Iris pigment epithelial cell (primary cell): ENCODE measurements around the gene MYH9.
"Not testable (repeated sequence)": the region's sequence is repeated elsewhere in the genome, so short reads cannot be mapped to it uniquely, and the experiment has no call there.

Experiments
- DNase-seq: peaks from one replicate; pipeline ENCODE4 v3.0.0-alpha.2; 2011; ENCODE audit warnings: low read depth

Gene MYH9

GRCh38 chr22:36413022-36413775 lies 25.4 kb upstream of the MYH9 start:
- DNase-seq: no peak

- no peak for DNase-seq
Measured at GRCh38 chr22:36411589-36412258, 24.0 kb upstream of the MYH9 start.

GRCh38 chr22:36409911-36410756 lies 22.4 kb upstream of the MYH9 start:
- peak; percentile 72 for DNase-seq

DNA sequence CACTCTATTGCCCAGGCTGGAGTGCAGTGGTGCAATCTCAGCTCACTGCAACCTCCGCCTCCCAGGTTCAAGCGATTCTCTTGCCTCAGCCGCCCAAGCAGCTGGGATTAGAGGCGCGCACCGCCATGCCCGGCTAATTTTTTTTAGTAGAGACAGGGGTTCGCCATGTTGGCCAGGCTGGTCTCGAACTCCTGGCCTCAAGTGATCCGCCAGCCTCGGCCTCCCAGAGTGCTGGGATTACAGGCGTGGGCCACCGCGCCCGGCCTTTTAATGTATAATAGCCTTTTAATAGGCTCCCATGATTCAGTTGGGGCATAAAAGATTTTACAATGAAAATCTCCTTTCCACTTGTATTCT lies 21.8 kb upstream of the MYH9 start:
- DNase-seq: not testable (repeated sequence)

DNA sequence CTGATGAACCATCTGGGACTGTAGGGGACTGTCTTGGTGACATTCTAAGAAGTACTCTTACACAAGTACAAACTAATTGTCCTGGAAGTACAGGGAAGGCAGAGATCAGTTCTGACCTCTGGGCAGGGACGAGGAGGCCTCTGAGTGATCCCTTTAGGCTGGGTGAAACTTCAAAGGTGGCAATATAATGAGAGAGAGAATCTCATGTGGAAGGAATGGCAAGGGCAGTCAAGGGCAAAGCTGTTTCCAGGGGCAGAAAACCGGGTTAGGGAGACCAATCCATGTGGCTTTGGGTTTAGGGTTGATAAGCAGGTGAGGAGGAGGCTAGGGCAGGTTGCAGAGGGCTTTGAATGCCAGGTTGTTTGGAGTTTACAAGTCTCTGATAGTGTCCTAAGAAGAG lies 21.3 kb upstream of the MYH9 start:
- DNase-seq: no peak

- DNase-seq: no peak
Measured at GRCh38 chr22:36406721-36407120, 19.0 kb upstream of the MYH9 start.

DNA sequence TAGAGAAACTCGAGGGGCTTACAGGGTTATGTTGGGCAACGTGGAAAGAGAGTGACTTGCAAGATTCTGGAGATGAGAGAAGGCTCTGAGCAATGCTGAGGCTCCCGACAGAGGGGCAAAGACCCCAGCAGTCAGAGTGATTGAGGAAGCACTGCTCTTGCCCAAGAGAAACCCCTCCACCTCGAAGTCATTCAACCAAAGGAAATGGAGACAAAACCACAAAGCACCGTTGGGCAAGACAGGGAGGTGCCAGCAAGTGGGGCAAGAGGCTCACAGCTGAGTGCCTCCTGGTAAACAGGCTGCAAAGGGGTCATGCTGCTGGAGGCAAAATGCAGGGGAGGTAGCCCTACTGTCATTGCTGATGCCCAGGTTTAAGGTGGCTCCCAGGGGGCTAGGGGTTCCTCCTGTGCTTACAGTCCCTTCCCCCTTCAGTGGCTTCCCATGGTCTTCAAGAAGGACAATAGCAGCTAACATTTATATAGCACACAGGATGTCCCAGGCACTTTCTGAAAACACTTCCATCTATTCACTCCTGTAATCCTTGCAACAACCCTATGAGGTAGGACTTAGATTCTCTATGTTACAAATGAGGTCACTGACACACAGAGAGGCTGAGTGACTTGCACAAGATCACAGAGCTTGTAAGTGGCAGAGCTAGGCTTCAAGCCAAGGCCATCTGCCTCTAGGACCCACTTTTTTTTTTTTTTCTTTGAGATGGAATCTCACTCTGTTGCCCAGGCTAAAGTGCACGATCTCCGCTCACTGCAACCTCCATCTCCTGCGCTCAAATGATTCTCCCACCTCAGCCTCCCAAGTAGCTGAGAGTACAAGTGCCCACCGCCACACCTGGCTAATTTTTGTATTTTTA lies 18.1 kb upstream of the MYH9 start:
- DNase-seq: no peak

DNA sequence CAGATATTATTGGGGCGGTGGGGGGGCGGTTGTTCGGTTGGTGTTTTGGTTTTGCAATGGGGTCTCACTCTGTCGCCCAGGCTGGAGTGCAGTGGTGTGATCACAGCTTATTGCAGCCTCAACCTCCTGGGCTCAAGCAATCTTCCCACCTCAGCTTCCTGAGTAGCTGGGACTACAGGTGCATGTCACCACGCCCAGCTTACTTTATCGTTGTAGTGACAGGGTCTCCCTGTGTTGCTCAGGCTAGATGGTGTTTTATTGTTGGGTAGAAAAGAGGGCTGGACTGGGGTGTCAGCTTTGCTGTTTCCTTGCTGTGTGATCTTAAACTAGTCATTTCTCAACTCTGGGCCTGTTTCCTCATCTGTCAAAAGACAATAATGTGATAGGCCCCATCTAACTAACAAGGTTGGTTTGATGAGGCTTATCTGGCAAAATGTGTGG lies 17.5 kb upstream of the MYH9 start:
- DNase-seq: no peak

DNA sequence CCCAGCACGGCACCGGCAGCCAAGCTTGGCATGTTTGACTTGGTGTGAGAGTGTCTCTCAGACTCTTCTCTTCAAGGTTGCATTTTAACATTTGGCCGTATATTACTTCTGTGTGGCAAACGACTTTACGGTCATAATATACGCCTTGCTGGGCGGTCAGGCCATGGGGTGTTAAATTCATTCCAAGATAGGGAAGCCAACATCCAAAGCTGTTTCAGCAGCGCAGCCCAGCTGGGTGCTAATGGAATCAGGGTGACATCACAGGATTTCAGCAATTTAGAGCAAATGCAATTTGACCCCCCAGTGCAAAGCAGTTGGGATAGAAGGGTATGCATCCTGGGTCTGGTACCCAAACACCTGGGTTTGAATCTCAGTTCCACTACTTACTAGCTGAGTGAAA lies 16.7 kb upstream of the MYH9 start:
- no peak for DNase-seq

GRCh38 chr22:36399472-36399778 lies 11.7 kb upstream of the MYH9 start:
- no peak for DNase-seq

- peak; percentile 87 for DNase-seq
Measured at GRCh38 chr22:36398601-36399471, 11.1 kb upstream of the MYH9 start.

GRCh38 chr22:36397131-36398093 lies 9.6 kb upstream of the MYH9 start:
- DNase-seq: peak; percentile 78

GRCh38 chr22:36395915-36396314 lies 8.1 kb upstream of the MYH9 start:
- DNase-seq: peak; percentile 80

GRCh38 chr22:36395055-36395849 lies 7.5 kb upstream of the MYH9 start:
- no peak for DNase-seq

GRCh38 chr22:36391638-36392037 lies 3.9 kb upstream of the MYH9 start:
- DNase-seq: no peak

GRCh38 chr22:36389122-36389521 lies 1.4 kb upstream of the MYH9 start:
- not testable (repeated sequence) for DNase-seq

- no peak for DNase-seq
Measured at GRCh38 chr22:36387709-36387958, 133 bp downstream of the MYH9 start.

GRCh38 chr22:36386900-36387708 lies 663 bp downstream of the MYH9 start:
- DNase-seq: no peak
